GM21423 (cell line): ENCODE results near the gene DCUN1D3.
A peak's percentile ranks its signal among the peaks of the same experiment; 100 is the strongest.
"Not testable (repeated sequence)": the region's sequence is repeated elsewhere in the genome, so short reads cannot be mapped to it uniquely, and the experiment has no call there.

Experiments
- ATAC-seq: cut with Tn5 transposase; IDR thresholded peaks from one replicate; pipeline ENCODE4 v1.9.1; 2021; ENCODE audit warnings: mild to moderate bottlenecking, moderate library complexity; ENCODE audit not compliant: unreplicated experiment

DCUN1D3 gene

GRCh38 chr16:20838240-20838639 lies 61.9 kb downstream of the DCUN1D3 start:
- no peak for ATAC-seq

GRCh38 chr16:20833086-20833485 lies 67.1 kb downstream of the DCUN1D3 start:
- no peak for ATAC-seq

GRCh38 chr16:20830372-20830771 lies 69.8 kb downstream of the DCUN1D3 start:
- ATAC-seq: no peak

- no peak for ATAC-seq
Observed at GRCh38 chr16:20829536-20829935, 70.6 kb downstream of the DCUN1D3 start.

GRCh38 chr16:20826039-20826566 lies 74.1 kb downstream of the DCUN1D3 start:
- no peak for ATAC-seq

- ATAC-seq: no peak
Observed at GRCh38 chr16:20822521-20823325, 77.4 kb downstream of the DCUN1D3 start.

GRCh38 chr16:20821682-20822081 lies 78.5 kb downstream of the DCUN1D3 start:
- no peak for ATAC-seq

- no peak for ATAC-seq
Observed at GRCh38 chr16:20818929-20819585, 81.1 kb downstream of the DCUN1D3 start.

- no peak for ATAC-seq
Observed at GRCh38 chr16:20814784-20815183, 85.4 kb downstream of the DCUN1D3 start.

- no peak for ATAC-seq
Observed at GRCh38 chr16:20812510-20812909, 87.6 kb downstream of the DCUN1D3 start.

- ATAC-seq: no peak
Observed at GRCh38 chr16:20811889-20812439, 88.2 kb downstream of the DCUN1D3 start.

GRCh38 chr16:20807862-20808261 lies 92.3 kb downstream of the DCUN1D3 start:
- ATAC-seq: no peak

- peak; percentile 78 for ATAC-seq
Observed at GRCh38 chr16:20806168-20807050, 93.7 kb downstream of the DCUN1D3 start, which contains the start of the genes ERI2 and REXO5. TSS of gene ERI2 (minus strand) at chr16:20806472. CDS start at chr16:20806430, 42 bp downstream. TSS of gene REXO5 (plus strand) at chr16:20806527. CDS start at chr16:20806954, 427 bp downstream.

- not testable (repeated sequence) for ATAC-seq
Observed at GRCh38 chr16:20805684-20806167, 94.4 kb downstream of the DCUN1D3 start.
